H1 (cell line): Measurements from ENCODE around the gene CHRNG. TPM values are rescaled to one million over a fixed set of nuclear protein-coding genes. Genes with fewer than 3 reads are reported as not detected.

Source experiments
- BCL11A ChIP-seq, 2 experiments: IDR thresholded peaks; one replicate each; pipeline ENCODE4 v1.6.1; 2011; ENCODE audit warnings: low read depth in 2 of 2, low read length in 2 of 2, mild to moderate bottlenecking in 2 of 2
- HDAC6 ChIP-seq: IDR thresholded peaks from one replicate; pipeline ENCODE4 v1.7.1; 2012; ENCODE audit warnings: low read depth, mild to moderate bottlenecking, inconsistent platforms, low read length, moderate library complexity
- NRF1 ChIP-seq: IDR thresholded peaks from 2 replicates; pipeline ENCODE4 v1.6.1; 2011; ENCODE audit warnings: mild to moderate bottlenecking, low read depth, low read length, improper control_type of control experiment
- RXRA ChIP-seq: IDR thresholded peaks from 2 replicates; pipeline ENCODE4 v1.6.1; 2011; ENCODE audit warnings: low read depth, mild to moderate bottlenecking, low read length, moderate library complexity; ENCODE audit not compliant: insufficient read depth
- polyA plus RNA-seq, 7 experiments: library from polyadenylated mRNA; depleted of rRNA in 3 of 7; stranded (reverse) in 5 of 7; unstranded in 2 of 7; fragments of >200 nt in 5 of 7; fragments of 200-250 nt in 2 of 7; gene quantifications; 1 replicate in 5 of 7; 2 replicates in 1 of 7; 4 replicates in 1 of 7; pipeline versions ENCODE4 v1.2.1 to v1.2.3, GENCODE V29; 2011 to 2013; ENCODE audit warnings: missing spikeins in 2 of 7, mixed read lengths in 2 of 7
- total RNA-seq: library from RNA; stranded (reverse); fragmentation: NEBNext Ultra II Directional; extraction: Animal tissue kit (Norgen Biotek cat#: 25700); gene quantifications from 2 replicates; pipeline ENCODE4 v1.2.1, GENCODE V29; 2021
- TF ChIP-seq, protein P1 (sequence below): IDR thresholded peaks from 2 replicates; pipeline ENCODE4 v1.6.1; 2011; ENCODE audit warnings: low read length, improper control_type of control experiment
- TF ChIP-seq, protein P2 (sequence below): IDR thresholded peaks from 2 replicates; pipeline ENCODE4 v1.6.1; 2011; ENCODE audit warnings: low read depth, mild to moderate bottlenecking, low read length; ENCODE audit not compliant: insufficient read depth

The CHRNG gene
- total and polyA plus RNA-seq, 2 of the 8 experiments (the other 6 are each of a cell fraction or from before 2014, with no cell fraction given), result 0.05 TPM; not detected in 1

DNA sequence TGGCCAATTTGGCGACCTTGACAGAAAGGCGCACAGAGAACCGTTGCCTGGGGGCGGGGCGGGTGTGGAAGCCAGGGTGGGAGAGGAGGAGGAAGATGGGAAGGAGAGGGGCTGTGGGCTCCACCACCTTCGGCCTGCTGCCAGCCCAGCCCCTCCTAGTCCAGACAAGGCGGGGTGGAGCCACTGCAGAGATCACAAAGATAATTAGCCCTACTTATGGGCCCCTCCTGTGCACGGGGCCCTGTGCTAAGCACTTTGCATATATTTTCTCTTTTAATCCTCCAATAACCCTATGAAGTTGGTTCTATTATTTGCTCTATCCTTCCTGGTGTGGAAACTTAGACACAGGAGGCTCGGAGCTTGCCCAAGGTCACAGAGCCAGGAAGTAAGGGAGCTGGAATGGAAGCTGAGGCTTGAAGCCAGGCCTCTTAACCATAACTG, 38.1 kb upstream of the CHRNG start (continued):
- TF ChIP-seq, protein P1, sequence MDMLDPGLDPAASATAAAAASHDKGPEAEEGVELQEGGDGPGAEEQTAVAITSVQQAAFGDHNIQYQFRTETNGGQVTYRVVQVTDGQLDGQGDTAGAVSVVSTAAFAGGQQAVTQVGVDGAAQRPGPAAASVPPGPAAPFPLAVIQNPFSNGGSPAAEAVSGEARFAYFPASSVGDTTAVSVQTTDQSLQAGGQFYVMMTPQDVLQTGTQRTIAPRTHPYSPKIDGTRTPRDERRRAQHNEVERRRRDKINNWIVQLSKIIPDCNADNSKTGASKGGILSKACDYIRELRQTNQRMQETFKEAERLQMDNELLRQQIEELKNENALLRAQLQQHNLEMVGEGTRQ, result no peak
- TF ChIP-seq BCL11A (IDR thresholded peaks at IDR 0.05; ENCODE audit: low read depth in 2 of 2, low read length in 2 of 2) (no peak), HDAC6 (no peak), NRF1 (no peak), RXRA (no peak)
- TF ChIP-seq, protein P2, sequence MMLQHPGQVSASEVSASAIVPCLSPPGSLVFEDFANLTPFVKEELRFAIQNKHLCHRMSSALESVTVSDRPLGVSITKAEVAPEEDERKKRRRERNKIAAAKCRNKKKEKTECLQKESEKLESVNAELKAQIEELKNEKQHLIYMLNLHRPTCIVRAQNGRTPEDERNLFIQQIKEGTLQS, result no peak
